Activated T-helper 1 cell treated with anti-CD3 and anti-CD28 coated beads, Interleukin-2, amount 50 U/mL, for 16 hours (primary cell): Measurements from ENCODE around the gene LIMS2.

ENCODE experiments used
- DNase-seq, 2 donors: peaks; one replicate each; pipeline ENCODE4 v3.0.0-alpha.2; 2020; ENCODE audit warnings: low read depth in 1 of 2, low spot score in 1 of 2

The LIMS2 gene

GRCh38 chr2:127634626-127635379 lies 40.5 kb downstream of the LIMS2 start:
- DNase-seq, result no peak

GRCh38 chr2:127634066-127634617 lies 41.2 kb downstream of the LIMS2 start:
- no peak for DNase-seq

- no peak for DNase-seq
Measured at GRCh38 chr2:127633556-127634065, 41.7 kb downstream of the LIMS2 start.

- DNase-seq, result no peak
Measured at GRCh38 chr2:127632592-127633489, 42.5 kb downstream of the LIMS2 start.

- DNase-seq, result no peak
Measured at GRCh38 chr2:127631997-127632581, 43.2 kb downstream of the LIMS2 start.

DNA sequence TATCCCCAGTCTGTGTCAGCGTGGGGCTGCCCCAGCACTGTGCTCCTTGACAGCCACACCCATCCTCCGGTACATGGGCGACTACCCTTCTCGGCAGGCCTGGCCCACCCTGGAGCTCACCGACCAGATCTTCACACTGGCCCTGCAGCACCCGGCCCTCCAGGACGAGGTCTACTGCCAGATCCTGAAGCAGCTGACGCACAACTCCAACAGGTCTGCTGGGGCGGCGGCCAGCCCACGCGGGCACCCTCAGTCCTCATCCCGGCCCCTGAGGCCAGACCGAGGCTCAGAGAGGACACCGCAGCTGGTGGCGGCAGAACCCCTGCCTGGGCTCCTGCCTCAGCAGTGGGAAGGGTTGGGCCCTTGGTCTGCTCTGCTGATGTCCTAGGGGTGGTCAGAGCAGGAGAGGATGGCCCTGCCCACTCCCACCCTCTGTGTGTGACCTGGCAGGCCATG lies 43.8 kb downstream of the LIMS2 start:
- DNase-seq, result no peak

DNA sequence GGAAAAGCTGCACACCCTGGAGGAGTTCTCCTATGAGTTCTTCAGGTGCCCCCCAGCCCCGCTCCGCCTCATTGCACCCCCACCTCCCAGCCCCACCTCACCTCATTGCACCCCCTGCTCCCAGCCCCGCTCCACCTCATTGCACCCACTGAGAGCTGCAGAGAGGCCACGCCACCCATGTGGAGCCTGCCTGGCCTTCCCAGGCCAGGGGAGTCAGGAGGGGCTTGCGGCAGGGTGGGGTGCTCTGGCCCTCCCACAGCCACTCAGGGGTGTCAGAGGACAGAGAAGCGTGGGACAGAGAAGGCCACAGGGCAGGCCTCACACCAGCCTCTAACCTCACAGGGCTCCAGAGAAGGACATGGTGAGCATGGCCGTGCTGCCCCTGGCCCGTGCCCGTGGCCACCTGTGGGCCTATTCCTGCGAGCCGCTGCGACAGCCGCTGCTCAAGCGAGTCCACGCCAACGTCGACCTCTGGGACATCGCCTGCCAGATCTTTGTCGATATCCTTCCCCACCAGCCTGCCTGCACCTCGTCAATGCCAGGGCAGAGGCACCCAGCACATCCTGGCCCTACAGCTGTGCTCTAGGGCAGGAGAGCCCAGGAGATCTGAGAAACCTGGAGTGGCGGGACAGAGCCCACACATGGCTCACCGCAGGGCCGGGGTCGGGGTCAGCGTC lies 44.3 kb downstream of the LIMS2 start:
- DNase-seq, result no peak

- no peak for DNase-seq
Measured at GRCh38 chr2:127630096-127630863, 45.0 kb downstream of the LIMS2 start.

DNA sequence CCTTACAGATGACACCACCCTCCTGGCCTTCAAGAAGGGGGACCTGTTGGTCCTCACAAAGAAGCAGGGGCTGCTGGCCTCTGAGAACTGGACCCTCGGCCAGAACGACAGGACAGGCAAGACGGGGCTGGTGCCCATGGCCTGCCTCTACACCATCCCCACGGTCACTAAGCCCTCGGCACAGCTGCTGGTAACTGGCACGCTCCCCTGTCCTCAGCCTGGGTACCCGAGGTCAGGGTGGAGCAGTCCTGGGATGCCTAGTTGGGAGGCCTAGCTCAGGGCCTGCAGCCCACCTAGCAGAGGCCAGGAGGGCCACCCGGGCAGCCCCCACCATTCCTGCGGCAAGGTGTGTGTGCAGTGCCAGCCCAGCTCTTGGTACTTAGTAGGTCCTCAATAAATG lies 45.7 kb downstream of the LIMS2 start:
- DNase-seq, result no peak

GRCh38 chr2:127628767-127629614 lies 46.3 kb downstream of the LIMS2 start:
- no peak for DNase-seq

GRCh38 chr2:127627740-127628571 lies 47.4 kb downstream of the LIMS2 start:
- DNase-seq, result no peak

GRCh38 chr2:127626917-127627739 lies 48.2 kb downstream of the LIMS2 start:
- no peak for DNase-seq

GRCh38 chr2:127626175-127626574 lies 49.2 kb downstream of the LIMS2 start:
- no peak for DNase-seq

DNA sequence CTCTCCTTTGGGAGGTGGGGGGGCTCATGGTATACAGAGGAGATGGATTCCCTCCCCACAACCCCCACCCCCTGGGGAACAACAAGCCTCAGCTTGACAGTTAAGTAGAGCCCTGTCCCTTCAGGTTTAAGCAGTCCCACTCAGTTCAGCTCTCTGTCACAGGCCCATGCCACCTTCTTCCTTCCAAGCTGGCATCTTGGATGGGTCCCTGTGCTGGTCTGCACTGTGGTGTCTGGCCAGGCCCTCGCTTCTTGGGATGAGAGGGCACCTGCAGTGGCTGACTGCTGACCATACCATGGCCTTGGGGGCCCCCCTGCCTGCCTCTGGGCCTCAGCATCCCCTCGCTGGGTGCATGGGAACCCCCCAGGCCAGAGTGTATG lies 49.8 kb downstream of the LIMS2 start:
- no peak for DNase-seq

DNA sequence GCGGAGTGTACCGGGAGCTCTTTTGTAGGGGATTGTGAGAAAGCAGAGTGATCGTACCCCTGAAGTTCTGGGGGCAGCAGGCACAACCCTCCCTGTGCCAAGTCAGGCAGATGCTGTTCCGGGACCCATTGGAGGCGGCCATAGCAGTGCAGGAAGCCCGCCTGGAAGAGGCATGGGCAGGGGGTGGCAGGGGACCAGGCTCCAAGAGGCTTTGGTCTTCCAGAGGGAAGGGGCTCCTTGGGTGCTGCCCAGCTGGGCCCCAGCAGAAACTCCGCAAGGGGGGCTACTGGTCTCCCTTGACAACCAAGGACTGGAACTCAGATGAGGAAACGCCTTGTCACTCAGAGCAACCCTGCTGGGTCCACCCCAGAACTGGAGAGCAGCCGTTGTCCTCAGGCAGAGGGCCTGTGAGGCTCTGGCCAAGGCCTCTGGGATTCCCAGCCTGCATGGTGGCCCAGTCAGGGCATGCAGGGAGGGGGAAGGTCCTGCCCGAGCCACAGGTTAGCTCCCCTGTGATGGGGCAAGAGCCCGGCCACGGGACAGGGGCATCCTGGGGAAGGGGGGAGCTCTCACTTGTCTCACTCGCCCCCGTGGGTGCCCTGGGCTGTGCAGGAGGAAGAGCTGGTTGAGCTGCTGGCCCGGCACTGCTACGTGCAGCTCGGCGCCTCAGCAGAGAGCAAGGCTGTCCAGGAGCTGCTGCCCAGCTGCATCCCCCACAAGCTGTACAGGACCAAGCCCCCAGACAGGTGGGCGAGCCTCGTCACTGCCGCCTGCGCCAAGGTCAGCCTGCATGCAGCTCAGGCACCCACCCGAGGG lies 50.4 kb downstream of the LIMS2 start:
- DNase-seq, result no peak

- DNase-seq, result no peak
Measured at GRCh38 chr2:127624320-127624755, 51.0 kb downstream of the LIMS2 start.
